HG03457 (cell line): ENCODE data around the gene WDR41.
"Not testable (repeated sequence)": the region's sequence is repeated elsewhere in the genome, so short reads cannot be mapped to it uniquely, and the experiment has no call there.

ENCODE experiments used
- ATAC-seq: cut with Tn5 transposase; IDR thresholded peaks from one replicate; pipeline ENCODE4 v1.9.1; 2021; ENCODE audit warnings: moderate number of reproducible peaks; ENCODE audit not compliant: unreplicated experiment

The WDR41 gene

GRCh38 chr5:77491783-77492652, at the start of gene WDR41:
Gene WDR41 (minus strand): TSS chr5:77492316. CDS start chr5:77492220, 96 bp downstream.
- peak; percentile 83 for ATAC-seq

- ATAC-seq = no peak
Observed at GRCh38 chr5:77531297-77531696, 39.2 kb upstream of the WDR41 start.

GRCh38 chr5:77518304-77518703, 26.2 kb upstream of the WDR41 start:
- ATAC-seq = no peak

GRCh38 chr5:77514457-77514856, 22.3 kb upstream of the WDR41 start:
- ATAC-seq = no peak

- ATAC-seq = no peak
Observed at GRCh38 chr5:77513321-77513720, 21.2 kb upstream of the WDR41 start.

- not testable (repeated sequence) for ATAC-seq
Observed at GRCh38 chr5:77501132-77501531, 9.0 kb upstream of the WDR41 start.

- ATAC-seq = no peak
Observed at GRCh38 chr5:77499973-77500372, 7.9 kb upstream of the WDR41 start.

- no peak for ATAC-seq
Observed at GRCh38 chr5:77499441-77499840, 7.3 kb upstream of the WDR41 start.

GRCh38 chr5:77498952-77499351, 6.8 kb upstream of the WDR41 start:
- no peak for ATAC-seq

GRCh38 chr5:77494935-77495334, 2.8 kb upstream of the WDR41 start:
- ATAC-seq = no peak

GRCh38 chr5:77492653-77493000, 511 bp upstream of the WDR41 start:
- ATAC-seq = no peak

GRCh38 chr5:77490741-77491344, 1.3 kb downstream of the WDR41 start:
- ATAC-seq = not testable (repeated sequence)

- no peak for ATAC-seq
Observed at GRCh38 chr5:77486344-77486962, 5.7 kb downstream of the WDR41 start.

- no peak for ATAC-seq
Observed at GRCh38 chr5:77483682-77484081, 8.4 kb downstream of the WDR41 start.

GRCh38 chr5:77475041-77475440, 17.1 kb downstream of the WDR41 start:
- ATAC-seq = not testable (repeated sequence)

GRCh38 chr5:77468875-77469274, 23.2 kb downstream of the WDR41 start:
- not testable (repeated sequence) for ATAC-seq

- ATAC-seq = no peak
Observed at GRCh38 chr5:77463905-77464304, 28.2 kb downstream of the WDR41 start.

GRCh38 chr5:77461287-77461686, 30.8 kb downstream of the WDR41 start:
- ATAC-seq = no peak

GRCh38 chr5:77454123-77454522, 38.0 kb downstream of the WDR41 start:
- ATAC-seq = no peak

GRCh38 chr5:77452351-77452750, 39.8 kb downstream of the WDR41 start:
- ATAC-seq = no peak

- ATAC-seq = no peak
Observed at GRCh38 chr5:77449981-77450380, 42.1 kb downstream of the WDR41 start.

- no peak for ATAC-seq
Observed at GRCh38 chr5:77449277-77449676, 42.8 kb downstream of the WDR41 start.
